Activated CD4-positive, alpha-beta T cell treated with anti-CD3 and anti-CD28 coated beads, Interleukin-2, amount 50 U/mL, for 48 hours (primary cell): ENCODE data around the gene MMD.
A peak's percentile ranks its signal among the peaks of the same experiment; 100 is the strongest.
"Not testable (repeated sequence)": the region's sequence is repeated elsewhere in the genome, so short reads cannot be mapped to it uniquely, and the experiment has no call there.

Experiments used
- DNase-seq, 2 experiments: peaks; one replicate each; pipeline ENCODE4 v3.0.0-alpha.2; 2020

Gene MMD

GRCh38 chr17:55421179-55421934 is at the start of gene MMD:
TSS of gene MMD (minus strand) at chr17:55421835. CDS start at chr17:55421695, 140 bp downstream.
- no peak for DNase-seq

- DNase-seq, result no peak
These were observed 45.0 kb upstream of the MMD start for GRCh38 chr17:55466671-55467070.

GRCh38 chr17:55465771-55466170 is 44.1 kb upstream of the MMD start:
- not testable (repeated sequence) for DNase-seq

GRCh38 chr17:55463600-55463999 is 42.0 kb upstream of the MMD start:
- DNase-seq, result no peak

- no peak for DNase-seq
These were observed 41.1 kb upstream of the MMD start for GRCh38 chr17:55462711-55463110.

GRCh38 chr17:55462234-55462633 is 40.6 kb upstream of the MMD start:
- DNase-seq, result no peak

- peak; percentile 69 to 75 for DNase-seq
These were observed 37.3 kb upstream of the MMD start for GRCh38 chr17:55458978-55459377.

- no peak for DNase-seq
These were observed 36.8 kb upstream of the MMD start for GRCh38 chr17:55458287-55458900.

GRCh38 chr17:55456307-55457240 is 34.9 kb upstream of the MMD start:
- DNase-seq, result no peak

GRCh38 chr17:55454906-55455474 is 33.4 kb upstream of the MMD start:
- DNase-seq, result no peak

- no peak for DNase-seq
These were observed 32.4 kb upstream of the MMD start for GRCh38 chr17:55453839-55454557.

GRCh38 chr17:55452139-55452790 is 30.6 kb upstream of the MMD start:
- no peak for DNase-seq

- no peak for DNase-seq
These were observed 30.1 kb upstream of the MMD start for GRCh38 chr17:55451758-55452138.

GRCh38 chr17:55451203-55451641 is 29.6 kb upstream of the MMD start:
- no peak for DNase-seq

GRCh38 chr17:55450232-55450825 is 28.7 kb upstream of the MMD start:
- no peak for DNase-seq

- DNase-seq, result no peak
These were observed 27.0 kb upstream of the MMD start for GRCh38 chr17:55448681-55449080.

- no peak for DNase-seq
These were observed 25.1 kb upstream of the MMD start for GRCh38 chr17:55446581-55447205.

- DNase-seq, result not testable (repeated sequence)
These were observed 24.4 kb upstream of the MMD start for GRCh38 chr17:55446004-55446403.

- no peak for DNase-seq
These were observed 23.1 kb upstream of the MMD start for GRCh38 chr17:55444471-55445441.

GRCh38 chr17:55443904-55444303 is 22.3 kb upstream of the MMD start:
- DNase-seq, result no peak
